Testis (tissue), 2 donors: ENCODE results near the gene KIF1B.
"Not testable (repeated sequence)": the region's sequence is repeated elsewhere in the genome, so short reads cannot be mapped to it uniquely, and the experiment has no call there.

Experiments
- CTCF ChIP-seq, 3 experiments: fragments of 450-650 bp in 2 of 3; fragments of 200-600 bp in 1 of 3; sonication (generic) in 1 of 3; IDR thresholded peaks; one replicate each; pipeline ENCODE4 v1.5.1; 2016 to 2019; ENCODE audit warnings: antibody characterized with exemption in 3 of 3, mild to moderate bottlenecking in 2 of 3, moderate library complexity in 1 of 3
- POLR2A ChIP-seq: fragments of 450-650 bp; IDR thresholded peaks from one replicate; pipeline ENCODE4 v1.6.1; 2017; ENCODE audit warnings: antibody characterized with exemption, mild to moderate bottlenecking, moderate library complexity

- not testable (repeated sequence) for TF ChIP-seq CTCF (IDR thresholded peaks at IDR 0.05); POLR2A
Measured at GRCh38 chr1:10426535-10426848, 216.1 kb downstream of the KIF1B start.
